HL-60 (cell line): ENCODE results near the gene LPCAT2.

Experiments
- DNase-seq, 2 experiments: peaks; one replicate each; pipeline ENCODE4 v3.0.0-alpha.2; 2010 to 2020; ENCODE audit warnings: low read depth in 1 of 2, low spot score in 1 of 2
- H3K27ac ChIP-seq: fragments of 250-450 bp; sonication (Bioruptor Pico); replicated peaks from 2 replicates; pipeline ENCODE4 v1.5.1; 2020; ENCODE audit warnings: mild to moderate bottlenecking, moderate library complexity
- H3K27me3 ChIP-seq: fragments of 250-450 bp; sonication (Bioruptor Pico); 2 replicates; pipeline ENCODE4 v1.5.1; 2021; ENCODE audit warnings: mild to moderate bottlenecking, moderate library complexity; ENCODE audit not compliant: insufficient read depth, poor library complexity, severe bottlenecking
- H3K4me3 ChIP-seq: replicated peaks from 2 replicates; pipeline ENCODE4 v1.5.1; 2011; ENCODE audit warnings: mild to moderate bottlenecking, control low read depth, low read length; ENCODE audit not compliant: insufficient read depth
- GABPA ChIP-seq: IDR thresholded peaks from 2 replicates; pipeline ENCODE4 v1.6.1; 2012; ENCODE audit warnings: low read depth
- POLR2AphosphoS5 ChIP-seq: IDR thresholded peaks from 2 replicates; pipeline ENCODE4 v1.6.1; 2012; ENCODE audit warnings: low read depth
- SPI1 ChIP-seq: IDR thresholded peaks from 2 replicates; pipeline ENCODE4 v1.6.1; 2012; ENCODE audit warnings: low read depth, mild to moderate bottlenecking, borderline replicate concordance
- TF ChIP-seq, protein P1 (sequence below): IDR thresholded peaks from one replicate; pipeline ENCODE4 v1.5.1; 2011; ENCODE audit warnings: low read length, control low read depth, inconsistent platforms; ENCODE audit not compliant: insufficient read depth
- TF ChIP-seq, protein P2 (sequence below): IDR thresholded peaks from 2 replicates; pipeline ENCODE4 v1.6.1; 2012; ENCODE audit warnings: low read depth; ENCODE audit not compliant: insufficient replicate concordance

Gene LPCAT2

DNA sequence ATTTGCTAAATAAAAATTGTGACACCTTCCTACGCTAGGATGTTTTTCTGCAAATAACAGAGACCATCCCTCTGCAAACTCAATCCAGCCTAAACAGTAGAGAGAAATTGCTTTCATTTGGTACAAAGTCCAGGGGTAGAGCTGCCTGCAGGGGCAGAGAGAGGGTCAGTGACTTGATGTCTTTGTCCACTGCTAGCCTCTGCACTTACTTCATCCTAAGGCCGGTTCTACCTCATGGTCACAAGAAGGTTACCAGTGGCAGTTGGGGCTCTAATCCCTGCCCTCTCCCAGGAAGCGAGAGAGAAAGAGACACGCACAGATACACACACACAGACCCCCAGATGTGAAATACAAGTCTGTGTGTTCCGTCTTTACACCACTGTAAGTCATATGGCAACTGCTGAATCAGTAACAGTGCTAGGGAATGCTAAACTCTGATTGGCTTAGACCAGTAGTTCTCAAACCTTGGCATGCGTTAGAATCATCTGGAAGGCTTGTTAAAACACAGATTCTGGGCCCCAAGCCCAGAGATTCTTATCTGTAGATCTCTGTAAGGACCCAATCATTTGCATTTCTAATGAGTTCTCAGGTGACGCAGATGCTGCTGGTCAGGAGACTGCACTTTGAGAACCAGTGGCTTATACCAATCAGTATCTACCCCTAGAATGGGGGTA, 13.1 kb upstream of the LPCAT2 start:
- Histone ChIP-seq H3K27me3 (no peaks in the 10 kb centered on the region), H3K4me3 (no peak overlapping the region), H3K27ac (no peak overlapping the region)
- no peak for DNase-seq
- no peak for TF ChIP-seq POLR2AphosphoS5

DNA sequence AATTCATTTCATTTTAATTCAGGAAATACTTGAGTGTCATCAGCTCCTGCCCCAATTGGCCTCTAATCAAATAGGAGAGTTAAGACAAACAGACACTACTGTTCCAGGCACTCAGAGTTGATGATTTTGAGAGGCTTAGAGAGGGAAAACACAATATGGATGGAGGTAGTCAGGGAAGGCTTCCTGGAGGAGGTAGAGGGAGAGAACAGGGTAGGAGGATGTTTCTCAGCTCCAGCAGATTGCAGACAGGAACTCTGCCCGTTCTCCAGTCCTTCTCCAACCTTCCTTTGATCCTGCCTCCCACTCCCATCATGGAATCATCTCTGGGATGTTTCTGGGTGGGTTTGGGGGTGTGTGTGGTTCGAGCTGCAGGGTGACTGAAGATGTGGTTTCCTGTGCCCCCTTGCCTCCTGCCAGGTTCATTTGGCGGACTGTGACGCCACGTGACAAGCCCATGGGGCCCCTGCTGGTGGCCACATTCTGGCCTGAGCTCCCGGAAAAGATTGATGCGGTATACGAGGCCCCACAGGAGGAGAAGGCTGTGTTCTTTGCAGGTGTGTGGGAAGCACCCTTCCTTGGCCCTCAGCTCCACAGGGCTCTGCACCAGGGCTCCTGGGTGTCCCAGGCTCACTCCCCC, 12.2 kb upstream of the LPCAT2 start:
- H3K4me3 ChIP-seq = no peak overlapping the region
- H3K27me3 ChIP-seq = no peaks in the 10 kb centered on the region
- DNase-seq = no peak
- TF ChIP-seq SPI1 (no peak), POLR2AphosphoS5 (no peak), GABPA (no peak)
- TF ChIP-seq, protein P1, sequence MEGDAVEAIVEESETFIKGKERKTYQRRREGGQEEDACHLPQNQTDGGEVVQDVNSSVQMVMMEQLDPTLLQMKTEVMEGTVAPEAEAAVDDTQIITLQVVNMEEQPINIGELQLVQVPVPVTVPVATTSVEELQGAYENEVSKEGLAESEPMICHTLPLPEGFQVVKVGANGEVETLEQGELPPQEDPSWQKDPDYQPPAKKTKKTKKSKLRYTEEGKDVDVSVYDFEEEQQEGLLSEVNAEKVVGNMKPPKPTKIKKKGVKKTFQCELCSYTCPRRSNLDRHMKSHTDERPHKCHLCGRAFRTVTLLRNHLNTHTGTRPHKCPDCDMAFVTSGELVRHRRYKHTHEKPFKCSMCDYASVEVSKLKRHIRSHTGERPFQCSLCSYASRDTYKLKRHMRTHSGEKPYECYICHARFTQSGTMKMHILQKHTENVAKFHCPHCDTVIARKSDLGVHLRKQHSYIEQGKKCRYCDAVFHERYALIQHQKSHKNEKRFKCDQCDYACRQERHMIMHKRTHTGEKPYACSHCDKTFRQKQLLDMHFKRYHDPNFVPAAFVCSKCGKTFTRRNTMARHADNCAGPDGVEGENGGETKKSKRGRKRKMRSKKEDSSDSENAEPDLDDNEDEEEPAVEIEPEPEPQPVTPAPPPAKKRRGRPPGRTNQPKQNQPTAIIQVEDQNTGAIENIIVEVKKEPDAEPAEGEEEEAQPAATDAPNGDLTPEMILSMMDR = no peak
- TF ChIP-seq, protein P2, sequence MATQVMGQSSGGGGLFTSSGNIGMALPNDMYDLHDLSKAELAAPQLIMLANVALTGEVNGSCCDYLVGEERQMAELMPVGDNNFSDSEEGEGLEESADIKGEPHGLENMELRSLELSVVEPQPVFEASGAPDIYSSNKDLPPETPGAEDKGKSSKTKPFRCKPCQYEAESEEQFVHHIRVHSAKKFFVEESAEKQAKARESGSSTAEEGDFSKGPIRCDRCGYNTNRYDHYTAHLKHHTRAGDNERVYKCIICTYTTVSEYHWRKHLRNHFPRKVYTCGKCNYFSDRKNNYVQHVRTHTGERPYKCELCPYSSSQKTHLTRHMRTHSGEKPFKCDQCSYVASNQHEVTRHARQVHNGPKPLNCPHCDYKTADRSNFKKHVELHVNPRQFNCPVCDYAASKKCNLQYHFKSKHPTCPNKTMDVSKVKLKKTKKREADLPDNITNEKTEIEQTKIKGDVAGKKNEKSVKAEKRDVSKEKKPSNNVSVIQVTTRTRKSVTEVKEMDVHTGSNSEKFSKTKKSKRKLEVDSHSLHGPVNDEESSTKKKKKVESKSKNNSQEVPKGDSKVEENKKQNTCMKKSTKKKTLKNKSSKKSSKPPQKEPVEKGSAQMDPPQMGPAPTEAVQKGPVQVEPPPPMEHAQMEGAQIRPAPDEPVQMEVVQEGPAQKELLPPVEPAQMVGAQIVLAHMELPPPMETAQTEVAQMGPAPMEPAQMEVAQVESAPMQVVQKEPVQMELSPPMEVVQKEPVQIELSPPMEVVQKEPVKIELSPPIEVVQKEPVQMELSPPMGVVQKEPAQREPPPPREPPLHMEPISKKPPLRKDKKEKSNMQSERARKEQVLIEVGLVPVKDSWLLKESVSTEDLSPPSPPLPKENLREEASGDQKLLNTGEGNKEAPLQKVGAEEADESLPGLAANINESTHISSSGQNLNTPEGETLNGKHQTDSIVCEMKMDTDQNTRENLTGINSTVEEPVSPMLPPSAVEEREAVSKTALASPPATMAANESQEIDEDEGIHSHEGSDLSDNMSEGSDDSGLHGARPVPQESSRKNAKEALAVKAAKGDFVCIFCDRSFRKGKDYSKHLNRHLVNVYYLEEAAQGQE = no peak
- no peak overlapping the region for H3K27ac ChIP-seq

DNA sequence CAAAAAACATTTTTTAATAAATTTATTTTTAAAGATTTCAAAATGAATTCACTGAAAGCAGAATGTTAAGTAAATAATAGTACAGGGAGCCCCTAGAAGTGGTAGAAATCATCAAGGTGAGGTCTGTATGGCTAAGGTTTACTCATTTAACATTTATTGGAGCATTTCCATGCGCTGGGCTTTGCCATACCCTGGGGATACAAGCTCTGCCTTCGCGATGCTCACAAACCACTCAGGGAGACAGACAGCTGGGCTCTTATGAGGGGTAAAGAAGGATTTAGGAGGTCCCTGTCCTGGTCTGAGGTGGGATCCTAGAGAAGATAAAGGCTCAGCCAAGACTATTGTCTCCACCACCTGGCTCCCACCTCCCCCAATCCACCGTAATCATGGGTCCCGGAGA, 11.3 kb upstream of the LPCAT2 start:
- H3K4me3 ChIP-seq = no peak overlapping the region
- H3K27me3 ChIP-seq = no peaks in the 10 kb centered on the region
- TF ChIP-seq GABPA (no peak), SPI1 (no peak), POLR2AphosphoS5 (no peak)
- TF ChIP-seq, protein P1 = no peak
- TF ChIP-seq, protein P2 = no peak
- no peak for DNase-seq
- no peak overlapping the region for H3K27ac ChIP-seq

DNA sequence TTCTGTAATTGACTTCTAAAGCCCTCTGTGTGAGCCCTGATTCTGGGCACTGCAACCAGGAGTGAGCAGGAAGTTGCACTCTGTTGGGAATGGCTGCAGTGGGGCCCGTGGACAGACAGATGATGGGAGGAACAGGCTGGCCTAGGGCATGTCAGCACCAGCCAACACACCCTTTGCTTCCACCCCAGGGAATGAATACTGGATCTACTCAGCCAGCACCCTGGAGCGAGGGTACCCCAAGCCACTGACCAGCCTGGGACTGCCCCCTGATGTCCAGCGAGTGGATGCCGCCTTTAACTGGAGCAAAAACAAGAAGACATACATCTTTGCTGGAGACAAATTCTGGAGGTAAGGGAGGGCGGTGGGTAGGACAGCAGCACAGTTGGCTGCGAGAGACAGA, 10.8 kb upstream of the LPCAT2 start:
- H3K27me3 ChIP-seq = no peaks in the 10 kb centered on the region
- H3K4me3 ChIP-seq = no peak overlapping the region
- DNase-seq = no peak
- TF ChIP-seq POLR2AphosphoS5 (no peak), GABPA (no peak), SPI1 (no peak)
- TF ChIP-seq, protein P2 = no peak
- TF ChIP-seq, protein P1 = no peak
- H3K27ac ChIP-seq = no peak overlapping the region
